GM23248 (cell line): ENCODE data around the gene TARS3. TPM values are rescaled to one million over a fixed set of nuclear protein-coding genes. Genes with fewer than 3 reads are reported as not detected.
"Not testable (repeated sequence)": the region's sequence is repeated elsewhere in the genome, so short reads cannot be mapped to it uniquely, and the experiment has no call there.

Experiments used
- DNase-seq: peaks from one replicate; pipeline ENCODE4 v3.0.0-alpha.2; 2015
- H2AFZ ChIP-seq: fragments of 200-600 bp; sonication (generic); 2 replicates; pipeline ENCODE4 v1.6.1; 2016; ENCODE audit warnings: antibody characterized with exemption
- H3F3A ChIP-seq: fragments of 200-600 bp; sonication (generic); 2 replicates; pipeline ENCODE4 v1.6.1; 2016; ENCODE audit warnings: mild to moderate bottlenecking, antibody characterized with exemption, mixed run types; ENCODE audit not compliant: insufficient read depth
- H3K27ac ChIP-seq: fragments of 200-600 bp; sonication (generic); 2 replicates; pipeline ENCODE4 v1.5.1; 2016; ENCODE audit warnings: mild to moderate bottlenecking
- H3K27me3 ChIP-seq: fragments of 200-600 bp; sonication (generic); replicated peaks from 2 replicates; pipeline ENCODE4 v1.6.1; 2016; ENCODE audit warnings: mild to moderate bottlenecking; ENCODE audit not compliant: insufficient read depth
- H3K36me3 ChIP-seq: fragments of 200-600 bp; sonication (generic); 2 replicates; pipeline ENCODE4 v1.6.1; 2016; ENCODE audit warnings: low read depth, mild to moderate bottlenecking
- H3K4me1 ChIP-seq: fragments of 200-600 bp; sonication (generic); 2 replicates; pipeline ENCODE4 v1.6.1; 2016; ENCODE audit warnings: mild to moderate bottlenecking; ENCODE audit not compliant: insufficient read depth
- H3K4me2 ChIP-seq: fragments of 200-600 bp; sonication (generic); one replicate; pipeline ENCODE4 v1.6.1; 2016; ENCODE audit warnings: mild to moderate bottlenecking; ENCODE audit not compliant: unreplicated experiment
- H3K4me3 ChIP-seq: fragments of 200-600 bp; sonication (generic); 2 replicates; pipeline ENCODE4 v1.5.1; 2016; ENCODE audit warnings: mild to moderate bottlenecking
- H3K79me2 ChIP-seq: fragments of 200-600 bp; sonication (generic); 2 replicates; pipeline ENCODE4 v1.6.1; 2016; ENCODE audit warnings: mild to moderate bottlenecking; ENCODE audit not compliant: insufficient read depth
- H3K9ac ChIP-seq: fragments of 200-600 bp; sonication (generic); 2 replicates; pipeline ENCODE4 v1.6.1; 2016; ENCODE audit warnings: mild to moderate bottlenecking
- H3K9me2 ChIP-seq: fragments of 200-600 bp; sonication (generic); 2 replicates; pipeline ENCODE4 v1.6.1; 2016; ENCODE audit warnings: mixed run types, mild to moderate bottlenecking, moderate library complexity; ENCODE audit not compliant: insufficient read depth
- H3K9me3 ChIP-seq: fragments of 200-600 bp; sonication (generic); one replicate; pipeline ENCODE4 v1.6.1; 2017; ENCODE audit warnings: low read depth
- H4K20me1 ChIP-seq: fragments of 200-600 bp; sonication (generic); 2 replicates; pipeline ENCODE4 v1.6.0; 2016; ENCODE audit not compliant: insufficient read depth
- EZH2 ChIP-seq: fragments of 200-600 bp; sonication (generic); IDR thresholded peaks from 2 replicates; pipeline ENCODE4 v1.6.1; 2018; ENCODE audit warnings: antibody characterized with exemption, mild to moderate bottlenecking; ENCODE audit not compliant: insufficient read depth, poor library complexity, severe bottlenecking
- EZH2phosphoT487 ChIP-seq: fragments of 200-600 bp; sonication (generic); IDR thresholded peaks from 2 replicates; pipeline ENCODE4 v1.6.1; 2018; ENCODE audit warnings: antibody characterized with exemption, moderate library complexity, mild to moderate bottlenecking, low read depth; ENCODE audit not compliant: insufficient read depth
- WGBS, 2 experiments: methylation state at CpG; one replicate each; pipeline ENCODE4 v1.1.6; 2015 to 2017; ENCODE audit warnings: low lambda C conversion rate in 2 of 2, low coverage in 1 of 2; ENCODE audit errors: missing lambda C conversion rate in 2 of 2; 5-methylcytosine and 5-hydroxymethylcytosine counted together
- in situ Hi-C: fragments of 300-500 bp; cut with MboI; formaldehyde crosslinking; loops from 2 replicates; pipeline ENCODE4 v1.15.0; 2020
- polyA plus RNA-seq: library from polyadenylated mRNA; unstranded; fragments of >200 nt; fragmentation: Nextera tagmentation; extraction: Ambion mirVana; gene quantifications from 2 replicates; pipeline ENCODE4 v1.2.1, GENCODE V29; 2016
- total RNA-seq: library from RNA; depleted of rRNA; stranded (reverse); fragments of >200 nt; shearing (Covaris generic); gene quantifications from 2 replicates; pipeline ENCODE4 v1.2.3, GENCODE V29; 2014

Gene TARS3
- total and polyA plus RNA-seq, 2 experiments from 2014 or later = 7.9 to 8.1 TPM

DNA sequence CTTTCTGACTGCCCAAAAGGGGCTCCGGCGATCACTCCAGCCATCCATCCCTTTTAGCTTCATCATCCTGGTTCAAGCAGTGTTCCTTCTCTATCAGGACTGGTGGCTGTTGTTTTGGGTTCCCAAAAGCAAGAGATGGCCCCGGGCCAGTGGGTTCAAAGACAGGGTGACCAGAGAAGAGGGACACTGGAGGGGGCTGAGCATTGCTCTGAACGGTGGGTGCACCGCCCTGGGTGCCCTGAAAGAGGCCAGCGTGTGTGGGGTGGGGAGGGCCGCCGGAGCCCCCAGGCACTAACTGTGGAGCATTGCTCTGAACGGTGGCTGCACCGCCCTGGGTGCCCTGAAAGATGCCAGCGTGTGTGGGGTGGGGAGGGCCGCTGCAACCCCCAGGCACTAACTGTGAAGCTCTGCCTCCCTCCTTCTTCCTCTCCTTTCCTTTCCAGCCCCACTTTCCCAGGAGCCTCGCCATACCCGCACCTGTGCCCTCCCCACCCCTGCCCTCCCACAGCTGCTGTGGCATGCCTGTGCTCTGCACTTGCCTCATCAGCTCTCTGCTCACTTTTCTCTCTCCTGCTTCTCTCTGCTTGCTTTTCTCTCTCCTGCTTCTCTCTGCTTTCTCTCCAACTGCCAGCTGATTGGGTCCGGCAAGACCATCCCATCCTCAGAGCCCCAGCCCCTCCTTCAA is 41.6 kb upstream of the TARS3 start:
- no peaks in the 10 kb centered on the region for H3K9me3 ChIP-seq
- no peak for DNase-seq
- no peaks in the 10 kb centered on the region for H3K79me2 ChIP-seq
- H2AFZ ChIP-seq = no peak overlapping the region
- TF ChIP-seq EZH2 = no peak
- TF ChIP-seq EZH2phosphoT487 = no peak
- no peak overlapping the region for H3K27ac ChIP-seq
- in situ Hi-C loops = no loop called here
- no peaks in the 10 kb centered on the region for H3K27me3 ChIP-seq
- H3K9me2 ChIP-seq = no peaks in the 10 kb centered on the region
- 86 to 92% methylated on average over 9 to 15 of the region's 15 CpGs for WGBS, 2 experiments
- H3K4me3 ChIP-seq = no peak overlapping the region
- H3K4me2 ChIP-seq = no peak overlapping the region
- H4K20me1 ChIP-seq = no peaks in the 10 kb centered on the region
- H3K36me3 ChIP-seq = no peaks in the 10 kb centered on the region
- no peaks in the 10 kb centered on the region for H3K4me1 ChIP-seq
- H3F3A ChIP-seq = no peaks in the 10 kb centered on the region
- no peak overlapping the region for H3K9ac ChIP-seq

- H3K36me3 ChIP-seq, H3K4me3 ChIP-seq, H3F3A ChIP-seq, in situ Hi-C loops, H4K20me1 ChIP-seq, H3K27me3 ChIP-seq, H3K4me2 ChIP-seq, H3K4me1 ChIP-seq, H3K9me2 ChIP-seq, H3K9ac ChIP-seq, H3K79me2 ChIP-seq, H3K9me3 ChIP-seq, H2AFZ ChIP-seq, DNase-seq, H3K27ac ChIP-seq: not testable (repeated sequence)
- WGBS, 2 experiments = 89 to 91% methylated on average over 7 of the region's 7 CpGs
These were observed 41.0 kb upstream of the TARS3 start for GRCh38 chr15:101765340-101765671.

DNA sequence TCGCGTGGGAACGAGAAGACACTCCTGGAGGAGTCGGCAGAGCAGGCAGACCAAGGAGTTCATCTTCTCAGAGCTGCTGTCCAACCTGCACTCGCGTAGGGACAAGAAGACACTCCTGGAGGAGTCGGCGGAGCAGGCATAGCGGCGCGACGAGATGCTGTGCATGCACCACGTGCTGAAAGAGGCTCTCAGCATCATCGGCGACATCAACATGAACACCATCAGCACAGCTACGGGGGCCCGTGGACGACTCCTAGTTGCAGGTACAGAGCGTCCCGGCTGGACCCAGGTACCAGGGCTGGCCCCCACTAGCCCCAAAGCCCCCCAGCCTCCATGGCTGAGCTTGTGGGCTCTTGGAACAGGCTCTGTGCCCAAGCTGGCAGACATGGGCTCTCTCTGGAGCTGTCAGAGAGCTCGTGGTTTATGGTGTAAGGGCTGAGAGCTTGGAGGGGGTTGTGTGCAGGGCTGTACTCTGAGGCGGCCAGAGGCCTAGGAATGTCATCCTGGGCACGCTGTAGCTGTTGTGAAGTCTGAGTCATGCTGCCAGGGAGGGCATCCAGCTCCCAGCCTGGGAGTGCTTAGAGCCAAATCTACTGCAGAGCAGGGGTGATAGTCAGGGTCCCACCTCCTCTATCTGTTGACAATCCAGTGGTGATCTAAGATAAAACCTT is 40.5 kb upstream of the TARS3 start:
- H3F3A ChIP-seq, H3K9me3 ChIP-seq, H3K4me3 ChIP-seq, H3K4me1 ChIP-seq, H2AFZ ChIP-seq, H3K4me2 ChIP-seq, H3K9ac ChIP-seq, in situ Hi-C loops, H3K27ac ChIP-seq, H3K36me3 ChIP-seq, H4K20me1 ChIP-seq, H3K9me2 ChIP-seq, DNase-seq, H3K27me3 ChIP-seq, H3K79me2 ChIP-seq: not testable (repeated sequence)
- 91 to 94% methylated on average over 22 to 23 of the region's 23 CpGs for WGBS, 2 experiments

- H3K27me3 ChIP-seq, H4K20me1 ChIP-seq, H3K9ac ChIP-seq, DNase-seq, H3K9me2 ChIP-seq, in situ Hi-C loops, H3F3A ChIP-seq, H3K4me2 ChIP-seq, H3K79me2 ChIP-seq, H3K4me3 ChIP-seq, H2AFZ ChIP-seq, H3K27ac ChIP-seq, H3K4me1 ChIP-seq, H3K9me3 ChIP-seq, H3K36me3 ChIP-seq: not testable (repeated sequence)
- no CpG with 5 or more reads among the region's 18 CpGs for WGBS, 2 experiments
These were observed 22.4 kb upstream of the TARS3 start for GRCh38 chr15:101746716-101747082.

DNA sequence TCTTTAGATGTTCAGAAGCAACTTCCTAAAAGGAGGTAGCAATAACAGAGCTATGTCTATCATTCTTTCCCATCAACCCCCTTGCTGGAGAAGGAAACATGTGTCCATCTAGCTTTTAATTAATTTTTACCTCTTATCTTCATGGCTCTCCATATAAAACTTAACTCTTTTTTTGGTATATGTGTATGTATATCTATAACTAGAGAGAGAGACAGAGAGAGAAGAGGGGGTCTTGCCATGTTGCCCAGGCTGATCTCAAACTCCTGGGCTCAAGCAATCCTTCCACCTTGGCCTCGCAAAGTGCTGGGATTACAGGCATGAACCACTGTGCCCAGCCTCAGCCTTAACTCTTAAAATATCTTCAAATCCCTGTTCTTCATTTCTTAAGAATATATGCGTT is 10.6 kb upstream of the TARS3 start:
- H3K79me2 ChIP-seq, H3K9me3 ChIP-seq, H3K4me1 ChIP-seq, H3F3A ChIP-seq, H2AFZ ChIP-seq, H3K27me3 ChIP-seq, H3K36me3 ChIP-seq, H3K27ac ChIP-seq, H3K9me2 ChIP-seq, DNase-seq, H3K4me2 ChIP-seq, H3K9ac ChIP-seq, in situ Hi-C loops, H3K4me3 ChIP-seq, H4K20me1 ChIP-seq: not testable (repeated sequence)
- WGBS, 2 experiments = 97% methylated on average over 2 of the region's 2 CpGs
